ENCODE results near the gene CDIPT. TPM values are rescaled to one million over a fixed set of nuclear protein-coding genes. Genes with fewer than 3 reads are reported as not detected.

CDIPT gene
- total and polyA plus RNA-seq, 10 of the 15 experiments (the other 5 are each of a cell fraction or from before 2014, with no cell fraction given), result 0.87 to 36.4 (median 27.1) TPM

GRCh38 chr16:29821643-29822115 is 41.3 kb downstream of the CDIPT start (continued):
- TF ChIP-seq, protein P1, sequence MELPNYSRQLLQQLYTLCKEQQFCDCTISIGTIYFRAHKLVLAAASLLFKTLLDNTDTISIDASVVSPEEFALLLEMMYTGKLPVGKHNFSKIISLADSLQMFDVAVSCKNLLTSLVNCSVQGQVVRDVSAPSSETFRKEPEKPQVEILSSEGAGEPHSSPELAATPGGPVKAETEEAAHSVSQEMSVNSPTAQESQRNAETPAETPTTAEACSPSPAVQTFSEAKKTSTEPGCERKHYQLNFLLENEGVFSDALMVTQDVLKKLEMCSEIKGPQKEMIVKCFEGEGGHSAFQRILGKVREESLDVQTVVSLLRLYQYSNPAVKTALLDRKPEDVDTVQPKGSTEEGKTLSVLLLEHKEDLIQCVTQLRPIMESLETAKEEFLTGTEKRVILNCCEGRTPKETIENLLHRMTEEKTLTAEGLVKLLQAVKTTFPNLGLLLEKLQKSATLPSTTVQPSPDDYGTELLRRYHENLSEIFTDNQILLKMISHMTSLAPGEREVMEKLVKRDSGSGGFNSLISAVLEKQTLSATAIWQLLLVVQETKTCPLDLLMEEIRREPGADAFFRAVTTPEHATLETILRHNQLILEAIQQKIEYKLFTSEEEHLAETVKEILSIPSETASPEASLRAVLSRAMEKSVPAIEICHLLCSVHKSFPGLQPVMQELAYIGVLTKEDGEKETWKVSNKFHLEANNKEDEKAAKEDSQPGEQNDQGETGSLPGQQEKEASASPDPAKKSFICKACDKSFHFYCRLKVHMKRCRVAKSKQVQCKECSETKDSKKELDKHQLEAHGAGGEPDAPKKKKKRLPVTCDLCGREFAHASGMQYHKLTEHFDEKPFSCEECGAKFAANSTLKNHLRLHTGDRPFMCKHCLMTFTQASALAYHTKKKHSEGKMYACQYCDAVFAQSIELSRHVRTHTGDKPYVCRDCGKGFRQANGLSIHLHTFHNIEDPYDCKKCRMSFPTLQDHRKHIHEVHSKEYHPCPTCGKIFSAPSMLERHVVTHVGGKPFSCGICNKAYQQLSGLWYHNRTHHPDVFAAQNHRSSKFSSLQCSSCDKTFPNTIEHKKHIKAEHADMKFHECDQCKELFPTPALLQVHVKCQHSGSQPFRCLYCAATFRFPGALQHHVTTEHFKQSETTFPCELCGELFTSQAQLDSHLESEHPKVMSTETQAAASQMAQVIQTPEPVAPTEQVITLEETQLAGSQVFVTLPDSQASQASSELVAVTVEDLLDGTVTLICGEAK (IDR thresholded peaks at IDR 0.05; ENCODE audit: borderline replicate concordance), result no peak

DNA sequence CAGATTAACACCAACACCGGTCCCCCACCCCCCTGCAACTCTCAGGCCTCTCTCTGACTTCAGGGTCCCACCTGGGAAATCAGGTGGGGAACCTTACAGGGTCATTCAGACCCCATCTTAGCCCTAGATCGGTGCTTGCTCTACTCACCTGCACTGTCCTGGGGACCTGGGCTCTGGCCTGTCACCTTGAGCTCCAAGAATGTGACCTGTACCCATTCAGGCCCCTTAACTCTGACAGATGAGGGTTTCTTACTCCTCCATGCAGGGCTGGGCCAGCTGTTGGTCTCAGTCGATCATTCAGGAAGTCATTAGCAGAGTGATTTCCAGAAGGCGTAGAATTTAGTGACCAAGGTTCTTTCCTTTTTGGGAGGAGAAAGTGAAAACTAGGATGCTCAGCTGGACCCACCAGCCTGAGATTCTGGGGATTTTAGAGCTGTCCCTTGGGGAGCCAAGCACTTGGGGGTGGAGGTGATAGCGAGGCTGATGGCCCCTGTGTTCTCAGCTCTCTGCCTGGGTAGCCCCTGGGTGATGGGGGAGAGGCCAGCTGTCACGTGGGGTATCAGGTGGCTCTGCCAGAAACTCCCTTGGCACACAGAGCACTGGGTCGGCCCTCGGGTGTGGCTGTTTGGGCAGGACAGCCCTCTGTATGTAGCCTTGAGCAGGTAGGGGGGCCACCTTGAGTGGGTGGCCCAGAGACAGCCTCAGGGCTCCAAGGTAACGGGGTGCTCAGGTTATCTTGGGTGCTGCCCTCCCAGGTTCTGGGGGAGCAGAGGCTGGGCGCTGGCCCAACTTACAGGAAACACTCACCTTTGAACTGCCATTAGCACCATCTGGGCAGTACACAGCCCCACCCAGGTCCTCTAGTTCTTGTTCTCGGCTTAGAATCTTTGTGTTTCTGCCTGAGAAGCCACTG is 42.0 kb downstream of the CDIPT start:
- BruUV-seq (replicated peaks), result TSS peak; percentile 85
- SMC1A ChIA-PET (ENCODE audit: uncharacterized antibody, unreplicated experiment), result interaction anchor here (0.9 to 7.8 kb wide), 4 partner anchors 17 to 211 kb away, joined by 4 to 48 read pairs (median 6); no protein-coding TSS in a partner anchor
- TF ChIP-seq ZNF622 (IDR thresholded peaks at IDR 0.05) (no peak), ATF7 (IDR thresholded peaks at IDR 0.05; ENCODE audit: low read depth) (no peak), PKNOX1 (IDR thresholded peaks at IDR 0.05) (no peak), SRF (IDR thresholded peaks at IDR 0.05; ENCODE audit: low read depth in 2 of 2, low read length in 2 of 2) (no peak), RBBP5 (conservative IDR thresholded peaks at IDR 0.05) (no peak), RB1 (IDR thresholded peaks at IDR 0.05; ENCODE audit: borderline replicate concordance) (0 out of 2 replicates have a peak, but pooled peaks have one; percentile 17), SMAD5 (IDR thresholded peaks at IDR 0.05; ENCODE audit: low read depth) (peak; percentile 4), EZH2 (IDR thresholded peaks at IDR 0.05; ENCODE audit: borderline replicate concordance, control insufficient read depth, low read depth, low read length) (no peak), IRF4 (IDR thresholded peaks at IDR 0.05; ENCODE audit: low read depth, low read length) (no peak)
- TF ChIP-seq, protein P2, sequence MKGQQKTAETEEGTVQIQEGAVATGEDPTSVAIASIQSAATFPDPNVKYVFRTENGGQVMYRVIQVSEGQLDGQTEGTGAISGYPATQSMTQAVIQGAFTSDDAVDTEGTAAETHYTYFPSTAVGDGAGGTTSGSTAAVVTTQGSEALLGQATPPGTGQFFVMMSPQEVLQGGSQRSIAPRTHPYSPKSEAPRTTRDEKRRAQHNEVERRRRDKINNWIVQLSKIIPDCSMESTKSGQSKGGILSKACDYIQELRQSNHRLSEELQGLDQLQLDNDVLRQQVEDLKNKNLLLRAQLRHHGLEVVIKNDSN (IDR thresholded peaks at IDR 0.05; ENCODE audit: borderline replicate concordance, extremely low read length, insufficient read depth, low read depth, low read length), result peak; percentile 94
- TF ChIP-seq, protein P3, sequence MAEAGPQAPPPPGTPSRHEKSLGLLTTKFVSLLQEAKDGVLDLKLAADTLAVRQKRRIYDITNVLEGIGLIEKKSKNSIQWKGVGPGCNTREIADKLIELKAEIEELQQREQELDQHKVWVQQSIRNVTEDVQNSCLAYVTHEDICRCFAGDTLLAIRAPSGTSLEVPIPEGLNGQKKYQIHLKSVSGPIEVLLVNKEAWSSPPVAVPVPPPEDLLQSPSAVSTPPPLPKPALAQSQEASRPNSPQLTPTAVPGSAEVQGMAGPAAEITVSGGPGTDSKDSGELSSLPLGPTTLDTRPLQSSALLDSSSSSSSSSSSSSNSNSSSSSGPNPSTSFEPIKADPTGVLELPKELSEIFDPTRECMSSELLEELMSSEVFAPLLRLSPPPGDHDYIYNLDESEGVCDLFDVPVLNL (IDR thresholded peaks at IDR 0.05; ENCODE audit: low read depth, low read length), result no peak

More for the DNA sequence above, 42.0 kb downstream of the CDIPT start:
- ChIA-PET POLR2A (interaction anchor here (0.6 to 5.5 kb wide), 12 partner anchors 9 to 245 kb away, joined by 3 to 40 read pairs (median 5); partner anchors contain the start of genes ALDOA, C16orf54, CDIPT and KIF22), RAD21 (ENCODE audit: unreplicated experiment) (interaction anchor here (0.7 to 7.9 kb wide), 8 partner anchors 10 to 143 kb away, joined by 3 to 51 read pairs (median 4); partner anchors contain the start of genes MAZ and QPRT), CTCF (interaction anchor here (0.8 to 8.3 kb wide), 9 partner anchors 9 to 194 kb away, joined by 4 to 99 read pairs (median 4); partner anchors contain the start of genes KIF22 and TMEM219)
- peak overlapping the region; percentile 96 for H3K4me2 ChIP-seq (ENCODE audit: control insufficient read depth, insufficient read depth)
- FAIRE-seq (no peak), DNase-seq (ENCODE audit: low read depth, low spot score) (peak; percentile 41), ATAC-seq (peak; percentile 80)
- no peaks in the 10 kb centered on the region for H3K9me3 ChIP-seq (replicated peaks; ENCODE audit: control insufficient read depth, insufficient read depth, low read length)
- intact Hi-C loops (cut with micrococcal nuclease; ENCODE audit: unreplicated experiment), result loop anchor here (5.0 kb wide), 1 partner anchor 41 kb away; the partner anchor contains the start of gene CDIPT
- H4K20me1 ChIP-seq (ENCODE audit: control insufficient read depth, insufficient read depth), result 0 out of 2 replicates have a peak, but pooled peaks cover 3% of the 10 kb centered on the region
- in situ Hi-C loops (cut with MboI), result no loop called here
- H3K27ac ChIP-seq (ENCODE audit: control insufficient read depth, insufficient read depth), result peak overlapping the region; percentile 91
- H3K4me1 ChIP-seq (ENCODE audit: control insufficient read depth, insufficient read depth, low read length), result peaks cover 22% of the 10 kb centered on the region
- H2AFZ ChIP-seq (ENCODE audit: control insufficient read depth, low read depth, low read length), result peak overlapping the region; percentile 18; the same call in 1 of the 2 replicates
- WGBS (ENCODE audit: insufficient coverage, insufficient replicate concordance, low lambda C conversion rate, missing lambda C conversion rate), result 0% methylated on average over 11 of the region's 11 CpGs
- peak overlapping the region; percentile 94 for H3K4me3 ChIP-seq
- H3K79me2 ChIP-seq (ENCODE audit: control insufficient read depth, insufficient read depth, low read length), result peaks cover 64% of the 10 kb centered on the region
- H3K36me3 ChIP-seq (ENCODE audit: control insufficient read depth in 2 of 2, insufficient read depth in 2 of 2, low read length in 1 of 2), result peaks cover 0 to 2% of the 10 kb centered on the region in 2 experiments; a peak in 1 of 4 replicates
- H3K27me3 ChIP-seq (replicated peaks in 1 of 2; ENCODE audit: control insufficient read depth in 2 of 2, insufficient read depth in 2 of 2, low read length in 1 of 2), result no peaks in the 10 kb centered on the region
- H3K9ac ChIP-seq (ENCODE audit: control insufficient read depth, insufficient read depth, low read length), result peak overlapping the region; percentile 91
